DLD1 (cell line): Measurements from ENCODE around the gene GSTO1.

Experiments
- in situ Hi-C: cut with HindIII; loops from 2 replicates; pipeline ENCODE4 v1.10.0; 2017; ENCODE audit warnings: low sequenced_read_pairs

The GSTO1 gene

GRCh38 chr10:104300736-104301292 lies 46.1 kb downstream of the GSTO1 start:
- in situ Hi-C loops, result no loop called here

DNA sequence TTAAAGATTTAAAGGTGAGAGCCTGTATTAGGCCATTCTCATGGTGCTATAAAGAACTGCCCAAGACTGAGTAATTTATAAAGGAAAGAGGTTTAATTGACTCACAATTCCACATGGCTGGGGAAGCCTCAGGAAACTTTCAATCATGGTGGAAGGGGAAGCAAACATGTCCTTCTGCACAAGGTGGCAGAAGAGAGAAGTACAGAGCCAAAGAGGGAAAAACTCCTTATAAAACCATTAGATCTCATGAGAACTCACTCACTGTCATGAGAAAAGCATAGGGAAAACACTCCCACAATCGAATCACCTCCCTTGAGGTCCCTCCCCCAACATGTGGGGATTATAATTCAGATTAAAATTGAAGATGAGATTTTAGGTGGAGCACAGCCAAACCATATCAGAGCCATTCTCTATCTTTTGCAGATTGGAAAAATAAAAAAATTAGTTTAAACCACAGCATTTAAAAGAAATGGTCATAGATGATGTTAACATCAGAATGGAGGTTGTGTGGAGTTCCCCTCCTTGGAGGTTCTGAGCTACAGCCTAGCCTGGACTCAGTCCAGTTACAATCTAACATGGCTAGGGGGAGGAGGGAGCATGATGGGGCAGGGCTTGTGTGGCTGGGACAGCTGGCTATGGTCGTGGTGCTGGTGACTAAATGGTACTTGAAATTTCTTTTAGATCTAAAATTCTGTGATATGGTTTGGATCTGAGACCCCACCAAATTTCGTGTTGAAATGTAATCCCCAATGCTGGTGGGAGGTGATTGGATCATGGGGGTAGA lies 47.4 kb downstream of the GSTO1 start:
- in situ Hi-C loops, result no loop called here

DNA sequence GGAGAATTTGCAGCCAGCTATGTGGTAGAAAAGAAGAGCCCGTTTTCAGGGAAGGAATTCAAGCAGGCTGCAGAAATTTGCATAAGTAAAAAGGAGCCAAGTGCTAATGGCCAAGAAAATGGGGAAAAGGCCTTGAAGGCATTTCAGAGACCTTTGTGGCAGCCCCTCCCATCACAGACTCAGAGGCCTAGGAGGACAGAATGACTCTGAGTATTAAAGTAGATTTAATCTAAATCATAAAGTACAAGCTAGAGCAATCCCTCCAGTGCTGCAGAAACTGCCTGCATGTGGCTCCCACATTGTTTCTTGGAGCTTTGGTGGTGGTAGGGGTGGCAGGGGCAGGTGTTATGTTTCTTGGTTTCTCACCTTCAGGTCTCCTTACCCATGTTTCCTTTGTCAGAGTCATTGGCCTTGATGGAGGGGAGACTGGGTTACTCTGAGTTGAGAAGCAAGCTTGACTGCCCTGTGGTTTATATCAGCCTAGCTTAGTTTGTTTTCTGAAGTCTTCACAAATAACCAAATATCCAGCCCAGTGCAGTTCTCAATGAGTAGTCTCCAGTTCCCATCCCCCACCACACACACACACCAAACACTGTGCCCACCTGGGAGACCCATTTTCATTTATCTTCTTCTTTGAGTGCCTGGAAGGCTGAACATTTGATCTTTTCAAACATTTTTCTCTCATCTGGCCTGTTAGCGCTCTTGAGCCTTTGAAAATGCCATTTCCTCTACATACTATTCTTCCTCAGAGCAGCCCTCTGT lies 49.1 kb downstream of the GSTO1 start:
- in situ Hi-C loops, result no loop called here

DNA sequence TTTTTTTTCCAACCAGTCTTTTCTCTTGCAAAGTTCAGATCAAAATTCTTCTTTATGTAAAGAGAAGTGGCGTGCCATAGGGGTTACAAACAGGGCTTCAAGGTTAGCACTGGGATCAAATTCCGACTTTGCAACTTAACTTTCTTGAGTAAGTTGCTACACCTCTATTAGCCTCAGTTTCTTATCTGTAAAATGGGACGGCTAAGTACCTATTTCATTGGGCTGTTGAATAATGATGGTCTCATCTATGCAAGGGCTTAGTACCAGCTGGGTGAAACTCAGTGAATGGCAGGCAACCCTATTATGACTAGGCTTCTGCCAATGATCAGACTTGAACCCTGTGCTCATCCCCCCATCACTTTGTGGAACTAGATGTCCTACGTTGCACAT lies 49.7 kb downstream of the GSTO1 start:
- in situ Hi-C loops, result no loop called here

GRCh38 chr10:104304927-104305326 lies 50.2 kb downstream of the GSTO1 start:
- in situ Hi-C loops, result no loop called here

DNA sequence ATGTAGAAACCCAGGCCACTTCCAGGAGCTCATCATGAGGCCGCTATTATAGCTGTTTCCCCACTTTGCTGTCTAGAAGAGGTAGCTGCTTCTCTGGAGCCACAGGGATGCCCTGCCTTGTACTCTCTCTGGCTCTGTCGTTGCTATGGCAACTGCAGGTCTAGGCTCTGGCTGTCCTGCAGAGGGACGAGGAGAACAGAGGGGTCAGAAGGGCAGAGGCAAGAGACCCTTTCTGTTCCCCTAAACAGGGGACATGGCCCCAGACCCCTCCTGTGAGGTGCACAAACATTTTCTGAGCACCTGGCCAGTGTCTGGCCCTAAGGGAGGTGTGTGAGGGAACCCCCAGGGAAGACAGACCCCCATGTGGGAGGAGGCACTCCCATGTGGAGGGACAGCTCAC lies 52.2 kb downstream of the GSTO1 start:
- in situ Hi-C loops, result no loop called here

- in situ Hi-C loops, result no loop called here
Measured at GRCh38 chr10:104307576-104308438, 53.1 kb downstream of the GSTO1 start.

DNA sequence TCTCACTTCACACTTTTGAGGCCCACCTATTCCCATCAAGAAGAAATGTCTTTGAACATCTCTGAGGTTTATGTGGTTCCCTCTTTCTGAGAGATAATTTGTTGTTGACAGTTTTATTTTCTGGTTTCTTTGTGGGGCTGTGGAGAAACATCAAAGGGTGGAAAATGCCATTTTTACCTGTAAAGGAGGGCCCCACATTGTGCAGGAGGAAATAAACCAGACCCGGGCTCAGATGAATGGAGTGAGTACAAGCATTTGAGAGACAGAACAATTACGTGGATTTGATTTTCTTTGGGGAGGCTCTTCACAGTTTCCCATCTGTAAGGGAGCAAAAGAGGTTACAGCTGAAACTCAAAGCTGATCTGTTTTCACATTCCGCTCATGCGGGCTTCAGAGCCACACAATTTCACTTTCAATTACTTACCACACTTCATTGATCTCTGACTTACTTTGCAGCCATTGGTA lies 53.8 kb downstream of the GSTO1 start:
- in situ Hi-C loops, result no loop called here

DNA sequence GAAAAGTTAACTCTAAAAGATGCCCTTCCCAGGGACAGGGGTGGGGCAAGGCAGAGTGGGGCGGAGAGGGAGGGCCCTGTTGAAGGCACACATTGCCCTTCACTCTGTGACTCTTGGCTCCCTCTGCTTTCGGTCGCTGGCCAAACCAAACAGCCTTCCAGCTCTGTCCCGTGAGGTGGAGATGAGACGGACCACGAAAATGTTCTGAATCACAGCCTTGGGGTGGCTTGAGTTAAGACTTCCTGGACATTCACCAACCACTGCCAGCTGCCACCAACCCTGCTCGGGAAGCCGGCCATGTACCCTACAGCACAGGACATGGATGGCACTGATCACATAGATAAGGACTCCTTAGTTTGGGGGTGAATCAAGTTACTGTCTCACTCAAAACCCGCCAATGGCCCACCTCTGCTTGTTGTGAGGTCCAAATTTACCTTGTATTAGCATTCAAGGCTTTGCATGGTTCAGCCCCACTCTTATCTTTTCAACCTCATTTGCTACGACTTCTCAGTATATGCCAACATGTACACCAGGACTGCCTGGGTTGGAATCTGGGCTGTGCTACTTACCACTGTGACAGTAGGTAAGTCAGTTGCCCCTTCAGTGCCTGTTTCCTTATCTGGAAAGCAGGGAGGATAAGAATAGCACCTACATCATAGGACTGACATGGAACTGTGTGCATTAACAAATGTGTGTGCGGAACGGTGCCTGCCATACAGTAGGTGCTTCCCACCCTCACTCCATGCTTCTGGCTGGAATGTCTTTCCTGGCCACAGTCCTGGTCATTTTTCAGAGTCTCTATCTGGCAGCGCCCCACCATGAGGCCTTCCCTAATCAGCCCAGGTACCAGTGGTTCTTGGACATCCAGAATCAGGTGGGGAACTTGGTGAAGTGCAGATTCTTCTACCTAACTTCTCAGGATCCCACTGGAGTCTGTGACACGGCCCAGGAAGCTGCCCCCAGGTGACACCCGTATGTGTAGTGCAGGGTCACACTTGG lies 55.6 kb downstream of the GSTO1 start:
- in situ Hi-C loops, result no loop called here

DNA sequence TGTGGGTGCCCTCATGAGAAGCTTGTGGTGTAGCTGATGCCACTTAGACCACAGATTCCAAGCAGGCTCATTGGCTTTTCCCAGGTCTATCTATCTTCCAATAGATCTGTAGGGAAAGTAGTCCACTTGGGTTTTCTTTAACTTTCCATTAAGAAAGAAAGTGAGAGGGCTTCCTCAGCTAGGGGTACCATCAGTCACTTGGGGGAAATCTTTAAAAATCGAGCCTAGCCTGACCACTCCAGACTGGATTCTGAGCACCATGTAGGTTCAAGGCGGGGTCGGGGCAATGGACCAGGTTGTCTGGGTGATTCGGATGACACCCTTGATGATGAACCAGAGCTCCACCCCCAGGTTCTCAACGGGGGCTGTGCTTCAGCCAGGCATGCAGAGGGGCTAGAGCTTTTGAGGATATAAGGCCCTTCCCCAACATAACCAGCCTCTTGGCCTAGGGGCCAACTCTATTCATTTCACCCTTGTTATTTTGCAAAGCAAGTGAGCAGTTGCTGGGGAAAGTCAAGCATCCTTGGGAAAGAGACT lies 56.6 kb downstream of the GSTO1 start:
- in situ Hi-C loops, result no loop called here

GRCh38 chr10:104314591-104315485 lies 60.1 kb downstream of the GSTO1 start:
- in situ Hi-C loops, result no loop called here

DNA sequence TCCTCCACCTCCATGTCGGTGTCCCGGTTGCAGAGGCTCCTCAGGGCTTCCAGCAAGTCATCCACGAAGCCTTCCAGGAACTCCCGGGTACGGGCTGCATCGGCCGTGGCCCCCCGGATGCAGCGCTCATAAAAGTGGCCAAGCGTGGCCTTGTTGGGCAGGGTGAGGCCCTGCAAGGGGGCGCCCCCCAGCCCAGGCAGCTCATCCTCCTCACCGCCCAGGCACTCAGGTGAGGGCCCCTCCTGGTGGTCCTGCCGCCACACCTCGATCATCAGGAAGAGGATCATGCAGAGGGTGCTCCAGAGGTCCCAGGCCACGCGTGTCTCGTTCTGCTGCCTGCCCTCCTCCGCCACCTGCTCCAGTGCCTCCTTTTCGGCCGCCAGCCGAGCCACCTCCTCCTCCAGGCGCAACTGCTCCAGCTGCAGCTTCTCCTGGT lies 60.8 kb downstream of the GSTO1 start:
- in situ Hi-C loops, result no loop called here

- in situ Hi-C loops, result no loop called here
Measured at GRCh38 chr10:104316321-104317099, 61.8 kb downstream of the GSTO1 start.
